ENCODE results near the gene MPV17L2. TPM values are rescaled to one million over a fixed set of nuclear protein-coding genes. Genes with fewer than 3 reads are reported as not detected.

The MPV17L2 gene
- total RNA-seq, 1 donor from 2014 or later: 10.6 TPM

- H3K36me3 Mint-ChIP-seq (ENCODE audit: insufficient read depth): peaks cover 3% of the 10 kb centered on the region
- H3K9me3 Mint-ChIP-seq (ENCODE audit: low read depth): no peaks in the 10 kb centered on the region
- H3K4me3 Mint-ChIP-seq (ENCODE audit: low read depth): no peak overlapping the region
- TF ChIP-seq, protein P1, sequence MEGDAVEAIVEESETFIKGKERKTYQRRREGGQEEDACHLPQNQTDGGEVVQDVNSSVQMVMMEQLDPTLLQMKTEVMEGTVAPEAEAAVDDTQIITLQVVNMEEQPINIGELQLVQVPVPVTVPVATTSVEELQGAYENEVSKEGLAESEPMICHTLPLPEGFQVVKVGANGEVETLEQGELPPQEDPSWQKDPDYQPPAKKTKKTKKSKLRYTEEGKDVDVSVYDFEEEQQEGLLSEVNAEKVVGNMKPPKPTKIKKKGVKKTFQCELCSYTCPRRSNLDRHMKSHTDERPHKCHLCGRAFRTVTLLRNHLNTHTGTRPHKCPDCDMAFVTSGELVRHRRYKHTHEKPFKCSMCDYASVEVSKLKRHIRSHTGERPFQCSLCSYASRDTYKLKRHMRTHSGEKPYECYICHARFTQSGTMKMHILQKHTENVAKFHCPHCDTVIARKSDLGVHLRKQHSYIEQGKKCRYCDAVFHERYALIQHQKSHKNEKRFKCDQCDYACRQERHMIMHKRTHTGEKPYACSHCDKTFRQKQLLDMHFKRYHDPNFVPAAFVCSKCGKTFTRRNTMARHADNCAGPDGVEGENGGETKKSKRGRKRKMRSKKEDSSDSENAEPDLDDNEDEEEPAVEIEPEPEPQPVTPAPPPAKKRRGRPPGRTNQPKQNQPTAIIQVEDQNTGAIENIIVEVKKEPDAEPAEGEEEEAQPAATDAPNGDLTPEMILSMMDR (IDR thresholded peaks at IDR 0.05; ENCODE audit: unreplicated experiment): no peak
- no peak for DNase-seq (ENCODE audit: low spot score, unreplicated experiment)
- peaks cover 22% of the 10 kb centered on the region for H3K27me3 Mint-ChIP-seq
- H3K4me1 Mint-ChIP-seq (ENCODE audit: low read depth): no peaks in the 10 kb centered on the region
- peak overlapping the region; percentile 52 for H3K27ac Mint-ChIP-seq
Measured at GRCh38 chr19:18176367-18177310, 16.4 kb upstream of the MPV17L2 start.

GRCh38 chr19:18179957-18180356 is 13.1 kb upstream of the MPV17L2 start:
- H3K27ac Mint-ChIP-seq: no peak overlapping the region

GRCh38 chr19:18183529-18183928 is 9.5 kb upstream of the MPV17L2 start:
- DNase-seq (ENCODE audit: low spot score, unreplicated experiment): no peak
- H3K27me3 Mint-ChIP-seq: no peaks in the 10 kb centered on the region
- no peak overlapping the region for H3K4me3 Mint-ChIP-seq (ENCODE audit: low read depth)
- TF ChIP-seq, protein P1 (IDR thresholded peaks at IDR 0.05; ENCODE audit: unreplicated experiment): no peak
- H3K27ac Mint-ChIP-seq: no peak overlapping the region
- H3K9me3 Mint-ChIP-seq (ENCODE audit: low read depth): no peaks in the 10 kb centered on the region
- H3K4me1 Mint-ChIP-seq (ENCODE audit: low read depth): no peaks in the 10 kb centered on the region
- H3K36me3 Mint-ChIP-seq (ENCODE audit: insufficient read depth): no peaks in the 10 kb centered on the region

More at GRCh38 chr19:18179957-18180356, 13.1 kb upstream of the MPV17L2 start:
- Mint-ChIP-seq H3K9me3 (ENCODE audit: low read depth) (no peaks in the 10 kb centered on the region), H3K27me3 (peaks cover 9% of the 10 kb centered on the region), H3K4me3 (ENCODE audit: low read depth) (no peak overlapping the region), H3K36me3 (ENCODE audit: insufficient read depth) (no peaks in the 10 kb centered on the region), H3K4me1 (ENCODE audit: low read depth) (no peaks in the 10 kb centered on the region)
- DNase-seq (ENCODE audit: low spot score, unreplicated experiment): no peak
- TF ChIP-seq, protein P1 (IDR thresholded peaks at IDR 0.05; ENCODE audit: unreplicated experiment): no peak

DNA sequence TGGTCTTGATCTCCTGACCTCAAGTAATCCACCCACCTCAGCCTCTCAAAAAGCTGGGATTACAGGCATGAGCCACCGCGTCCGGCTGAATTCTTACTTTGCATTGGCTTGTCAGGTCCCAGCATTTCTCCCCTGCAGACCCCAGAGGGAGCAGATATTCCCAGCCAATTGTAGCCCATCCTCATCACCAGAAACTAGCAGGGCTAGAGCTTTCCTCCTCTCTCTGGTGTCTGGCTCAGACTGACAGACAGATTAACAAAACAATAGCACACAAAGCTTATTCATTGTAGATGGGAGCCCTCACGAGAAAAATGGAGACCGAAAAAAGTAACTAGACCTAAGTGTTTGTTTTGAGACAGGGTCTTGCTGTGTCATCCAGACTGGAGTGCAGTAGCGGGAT is 7.5 kb upstream of the MPV17L2 start:
- H3K9me3 Mint-ChIP-seq (ENCODE audit: low read depth): no peaks in the 10 kb centered on the region
- DNase-seq (ENCODE audit: low spot score, unreplicated experiment): no peak
- H3K4me3 Mint-ChIP-seq (ENCODE audit: low read depth): no peak overlapping the region
- no peaks in the 10 kb centered on the region for H3K27me3 Mint-ChIP-seq
- H3K36me3 Mint-ChIP-seq (ENCODE audit: insufficient read depth): no peaks in the 10 kb centered on the region
- TF ChIP-seq, protein P1 (IDR thresholded peaks at IDR 0.05; ENCODE audit: unreplicated experiment): no peak
- H3K4me1 Mint-ChIP-seq (ENCODE audit: low read depth): no peaks in the 10 kb centered on the region
- no peak overlapping the region for H3K27ac Mint-ChIP-seq

DNA sequence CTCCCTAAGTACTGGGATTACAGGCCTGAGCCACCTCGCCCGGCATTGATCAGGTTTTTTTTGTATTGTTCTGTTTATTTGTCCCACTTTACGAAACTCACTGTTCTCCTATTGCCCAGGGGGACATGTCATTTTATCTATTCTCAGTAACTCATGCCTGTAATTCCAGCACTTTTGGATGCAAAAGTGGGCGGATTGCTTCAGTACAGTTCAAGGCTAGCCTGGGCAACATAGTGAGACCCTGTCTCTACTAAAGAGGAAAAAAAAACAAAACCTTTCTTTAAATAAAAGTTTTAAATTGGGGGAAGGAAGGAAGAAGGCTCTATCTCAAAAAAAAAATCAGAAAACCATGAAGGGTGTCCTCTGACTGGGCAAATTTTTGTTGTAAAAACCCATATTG is 2.7 kb upstream of the MPV17L2 start:
- Mint-ChIP-seq H3K36me3 (ENCODE audit: insufficient read depth) (no peaks in the 10 kb centered on the region), H3K27ac (no peak overlapping the region), H3K9me3 (ENCODE audit: low read depth) (no peaks in the 10 kb centered on the region), H3K4me3 (ENCODE audit: low read depth) (no peak overlapping the region), H3K27me3 (no peaks in the 10 kb centered on the region), H3K4me1 (ENCODE audit: low read depth) (peaks cover 8% of the 10 kb centered on the region)
- DNase-seq (ENCODE audit: low spot score, unreplicated experiment): no peak
- TF ChIP-seq, protein P1 (IDR thresholded peaks at IDR 0.05; ENCODE audit: unreplicated experiment): no peak

Measured in progenitor cell of endocrine pancreas (in vitro differentiated cells).